HepG2 (cell line): Measurements from ENCODE around the gene LEMD1. TPM values are rescaled to one million over a fixed set of nuclear protein-coding genes. Genes with fewer than 3 reads are reported as not detected.

Source experiments
- ATAC-seq: fragments of 200-7000 bp; cut with Tn5 transposase; 3 replicates; pipeline ENCODE4 v1.9.1; 2020; ENCODE audit warnings: mild to moderate bottlenecking, moderate library complexity
- BruUV-seq: library from RNA; stranded (reverse); fragments of 400-500 nt; replicated peaks from 2 replicates; lab custom pipeline; 2021; lab: Mats Ljungman, UMichigan
- CTCF ChIA-PET: fragments of 300-600 bp; formaldehyde crosslinking; extraction: SDS; loops from one replicate; lab custom pipeline; 2021; ENCODE audit warnings: low total read pairs, inconsistent platforms, low intra/inter-chr PET ratio; lab: Yijun Ruan, JAX
- POLR2A ChIA-PET: fragments of 350-600 bp; sonication (Branson Sonifier 250); formaldehyde crosslinking; loops from one replicate; lab custom pipeline; 2020; ENCODE audit warnings: antibody characterized with exemption, inconsistent platforms; lab: Yijun Ruan, JAX
- DNase-seq: peaks from one replicate; pipeline ENCODE4 v3.0.0-alpha.2; 2015; ENCODE audit warnings: low spot score
- FAIRE-seq: peaks from 3 replicates; lab custom pipeline; 2011; peaks lifted over from hg19 to GRCh38; lab: Jason Lieb, UNC
- H2AFZ ChIP-seq: one replicate; pipeline ENCODE4 v1.6.1; 2011; ENCODE audit warnings: low read length, inconsistent platforms
- H3K27ac ChIP-seq: fragments of 300-600 bp; 3 replicates; pipeline ENCODE4 v1.8.0; 2011; ENCODE audit warnings: mixed run types, mild to moderate bottlenecking, mixed read lengths, low read length, inconsistent platforms; ENCODE audit not compliant: insufficient read depth; ENCODE audit errors: extremely low read length
- H3K27me3 ChIP-seq, 2 experiments: fragments of 200-600 bp in 1 of 2; 2 replicates in 1 of 2; 3 replicates in 1 of 2; pipeline versions ENCODE4 v1.6.0 to v1.8.0; 2011; ENCODE audit warnings: low read length in 2 of 2, mild to moderate bottlenecking in 2 of 2, moderate library complexity in 2 of 2, inconsistent platforms in 1 of 2; ENCODE audit not compliant: insufficient read depth in 2 of 2, control insufficient read depth in 1 of 2
- H3K36me3 ChIP-seq, 2 experiments: fragments of 200-600 bp in 1 of 2; replicated peaks in 1 of 2; 2 replicates in 1 of 2; 3 replicates in 1 of 2; pipeline versions ENCODE4 v1.5.1 to v1.8.0; 2011; ENCODE audit warnings: low read length in 2 of 2, inconsistent platforms in 1 of 2; ENCODE audit not compliant: insufficient read depth in 2 of 2, control insufficient read depth in 1 of 2
- H3K4me1 ChIP-seq: 2 replicates; pipeline ENCODE4 v1.5.1; 2012; ENCODE audit warnings: low read length, inconsistent platforms; ENCODE audit not compliant: insufficient read depth
- H3K4me2 ChIP-seq: 2 replicates; pipeline ENCODE4 v1.6.0; 2011; ENCODE audit warnings: low read depth, low read length, inconsistent platforms
- H3K4me3 ChIP-seq, 3 experiments: fragments of 200-600 bp in 1 of 3; sonication (generic), shearing (Covaris generic) in 1 of 3; replicated peaks in 1 of 3; 2 replicates each; pipeline ENCODE4 v1.5.1; 2011 to 2016; ENCODE audit warnings: low read length in 3 of 3, inconsistent platforms in 2 of 3, low read depth in 2 of 3, mild to moderate bottlenecking in 2 of 3, control low read depth in 1 of 3, mixed read lengths in 1 of 3; ENCODE audit not compliant: insufficient read depth in 1 of 3
- H3K79me2 ChIP-seq: one replicate; pipeline ENCODE4 v1.6.1; 2011; ENCODE audit warnings: low read length, inconsistent platforms; ENCODE audit not compliant: insufficient read depth
- H3K9ac ChIP-seq: 2 replicates; pipeline ENCODE4 v1.6.0; 2011; ENCODE audit warnings: mild to moderate bottlenecking, low read depth, low read length, inconsistent platforms; ENCODE audit not compliant: insufficient read depth
- H3K9me3 ChIP-seq: 2 replicates; pipeline ENCODE4 v1.5.1; 2012; ENCODE audit warnings: mild to moderate bottlenecking, low read length
- H4K20me1 ChIP-seq: 2 replicates; pipeline ENCODE4 v1.6.0; 2011; ENCODE audit warnings: inconsistent platforms, mild to moderate bottlenecking, low read length, moderate library complexity; ENCODE audit not compliant: insufficient read depth
- ATF7-NPFF ChIP-seq: sonication (generic); formaldehyde crosslinking; IDR thresholded peaks from 2 replicates; pipeline ENCODE4 v1.8.1; 2023; ENCODE audit warnings: mild to moderate bottlenecking, low read depth, missing genetic modification reagents, moderate library complexity
- HDAC6 ChIP-seq: fragments of 200-600 bp; sonication (generic); IDR thresholded peaks from 2 replicates; pipeline ENCODE4 v1.7.0; 2017; ENCODE audit warnings: mild to moderate bottlenecking, antibody characterized with exemption, low read length, low read depth
- MZF1 ChIP-seq: sonication (generic); formaldehyde crosslinking; IDR thresholded peaks from 2 replicates; pipeline ENCODE4 v1.8.1; 2023; ENCODE audit warnings: mild to moderate bottlenecking, missing genetic modification reagents, borderline replicate concordance
- PTBP1 ChIP-seq: fragments of 200-400 bp; formaldehyde crosslinking; IDR thresholded peaks from 2 replicates; pipeline ENCODE4 v1.6.1; 2018; ENCODE audit warnings: low read length, low read depth; ENCODE audit not compliant: poor library complexity, severe bottlenecking
- SALL2 ChIP-seq: sonication (generic); formaldehyde crosslinking; IDR thresholded peaks from 2 replicates; pipeline ENCODE4 v1.8.1; 2023; ENCODE audit warnings: mild to moderate bottlenecking, missing genetic modification reagents, inconsistent platforms
- ZNF253 ChIP-seq: sonication (generic); formaldehyde crosslinking; IDR thresholded peaks from 2 replicates; pipeline ENCODE4 v1.8.0; 2022; ENCODE audit warnings: mild to moderate bottlenecking, missing genetic modification reagents, borderline replicate concordance
- ZNF350 ChIP-seq: sonication (generic); formaldehyde crosslinking; IDR thresholded peaks from 2 replicates; pipeline ENCODE4 v1.4.0; 2020; ENCODE audit warnings: mild to moderate bottlenecking, low read depth, missing genetic modification reagents, borderline replicate concordance
- ZNF563 ChIP-seq: sonication (generic); formaldehyde crosslinking; IDR thresholded peaks from 2 replicates; pipeline ENCODE4 v1.8.0; 2022; ENCODE audit warnings: mild to moderate bottlenecking, moderate library complexity, missing genetic modification reagents
- in situ Hi-C: cut with HindIII; loops from 2 replicates; pipeline ENCODE4 v1.10.0; 2017; ENCODE audit warnings: low pct_unique_long_range_greater_than_20kb; ENCODE audit not compliant: extremely low pct_ligation_motif_present
- intact Hi-C: fragments of 100-400 bp; cut with micrococcal nuclease; formaldehyde crosslinking; loops from one replicate; pipeline ENCODE4 v1.10.0; 2022; ENCODE audit not compliant: unreplicated experiment
- polyA plus RNA-seq, 8 experiments: library from polyadenylated mRNA; depleted of rRNA in 3 of 8; stranded (reverse) in 7 of 8; unstranded in 1 of 8; fragments of >200 nt; fragmentation: Illumina TruSeq in 4 of 8; extraction: Trizol in 4 of 8; gene quantifications; 2 replicates each; pipeline versions ENCODE4 v1.2.1 to v1.2.3, GENCODE V29; 2011 to 2016; ENCODE audit warnings: low read depth in 4 of 8, missing spikeins in 1 of 8, mixed read lengths in 1 of 8; ENCODE audit not compliant: insufficient read depth in 1 of 8
- total RNA-seq, 5 experiments: library from RNA; depleted of rRNA; stranded (reverse); fragments of >200 nt; fragmentation: Illumina TruSeq; extraction: Trizol; gene quantifications; 2 replicates each; pipeline ENCODE4 v1.2.3, GENCODE V29; 2016; ENCODE audit warnings: low read depth in 1 of 5
- TF ChIP-seq, protein P1 (sequence below), 2 experiments: sonication (generic) in 1 of 2; formaldehyde crosslinking in 1 of 2; IDR thresholded peaks; 2 replicates each; pipeline versions ENCODE4 v1.6.1 to v1.9.0; 2014 to 2022; ENCODE audit warnings: antibody characterized with exemption in 1 of 2, borderline replicate concordance in 1 of 2, inconsistent platforms in 1 of 2, low read depth in 1 of 2, missing genetic modification reagents in 1 of 2
- TF ChIP-seq, protein P2 (sequence below): sonication (generic); formaldehyde crosslinking; IDR thresholded peaks from 2 replicates; pipeline ENCODE4 v1.5.0; 2020; ENCODE audit warnings: mild to moderate bottlenecking, low read depth, missing genetic modification reagents, borderline replicate concordance
- TF ChIP-seq, protein P3 (sequence below): sonication (generic); formaldehyde crosslinking; IDR thresholded peaks from 2 replicates; pipeline ENCODE4 v1.4.0; 2020; ENCODE audit warnings: mild to moderate bottlenecking, missing genetic modification reagents, borderline replicate concordance
- TF ChIP-seq, protein P4 (sequence below): sonication (generic); formaldehyde crosslinking; IDR thresholded peaks from 2 replicates; pipeline ENCODE4 v1.4.0; 2020; ENCODE audit warnings: mild to moderate bottlenecking, missing genetic modification reagents

Gene LEMD1
- total and polyA plus RNA-seq, 2 of the 13 experiments (the other 11 are each of a cell fraction or from before 2014, with no cell fraction given) = 1.4 to 2.3 TPM

DNA sequence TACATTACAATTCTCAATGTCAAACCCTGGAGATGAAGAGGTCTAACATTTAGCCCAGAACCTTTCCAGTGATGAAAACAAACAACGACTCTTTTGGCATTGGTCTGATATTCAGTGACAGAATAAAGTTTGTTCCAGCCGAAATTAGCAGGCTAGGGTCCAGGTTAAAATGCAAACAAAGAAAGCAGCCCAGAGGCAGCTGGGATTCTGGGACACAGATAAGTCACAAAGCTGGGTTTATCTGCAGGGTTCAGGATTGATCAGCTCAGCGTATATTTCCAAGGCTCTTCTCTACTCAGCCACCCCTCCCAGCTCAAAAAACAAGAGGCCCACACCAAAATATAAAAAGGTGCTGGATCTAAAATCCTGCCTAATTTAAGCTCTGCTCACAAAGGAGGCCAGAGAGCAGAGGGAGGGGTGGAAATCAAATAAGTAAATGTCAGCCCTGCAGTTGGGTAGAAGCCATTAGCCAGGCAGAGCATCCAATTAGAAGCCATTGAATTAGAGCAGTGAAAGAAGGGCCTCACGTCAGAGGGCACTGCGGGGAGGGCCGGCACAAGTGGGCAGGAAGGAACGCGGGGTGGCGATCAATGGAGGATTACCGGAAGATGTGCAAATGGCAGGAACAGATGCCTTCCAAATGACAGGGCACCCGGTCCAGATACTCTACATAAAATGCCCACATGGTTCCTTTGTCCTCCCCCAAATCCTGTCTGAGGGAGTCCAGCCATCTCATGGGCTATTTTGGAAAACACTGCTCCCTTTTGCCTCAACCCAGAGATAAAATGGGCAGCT is 61.9 kb downstream of the LEMD1 start (continued):
- TF ChIP-seq, protein P1, sequence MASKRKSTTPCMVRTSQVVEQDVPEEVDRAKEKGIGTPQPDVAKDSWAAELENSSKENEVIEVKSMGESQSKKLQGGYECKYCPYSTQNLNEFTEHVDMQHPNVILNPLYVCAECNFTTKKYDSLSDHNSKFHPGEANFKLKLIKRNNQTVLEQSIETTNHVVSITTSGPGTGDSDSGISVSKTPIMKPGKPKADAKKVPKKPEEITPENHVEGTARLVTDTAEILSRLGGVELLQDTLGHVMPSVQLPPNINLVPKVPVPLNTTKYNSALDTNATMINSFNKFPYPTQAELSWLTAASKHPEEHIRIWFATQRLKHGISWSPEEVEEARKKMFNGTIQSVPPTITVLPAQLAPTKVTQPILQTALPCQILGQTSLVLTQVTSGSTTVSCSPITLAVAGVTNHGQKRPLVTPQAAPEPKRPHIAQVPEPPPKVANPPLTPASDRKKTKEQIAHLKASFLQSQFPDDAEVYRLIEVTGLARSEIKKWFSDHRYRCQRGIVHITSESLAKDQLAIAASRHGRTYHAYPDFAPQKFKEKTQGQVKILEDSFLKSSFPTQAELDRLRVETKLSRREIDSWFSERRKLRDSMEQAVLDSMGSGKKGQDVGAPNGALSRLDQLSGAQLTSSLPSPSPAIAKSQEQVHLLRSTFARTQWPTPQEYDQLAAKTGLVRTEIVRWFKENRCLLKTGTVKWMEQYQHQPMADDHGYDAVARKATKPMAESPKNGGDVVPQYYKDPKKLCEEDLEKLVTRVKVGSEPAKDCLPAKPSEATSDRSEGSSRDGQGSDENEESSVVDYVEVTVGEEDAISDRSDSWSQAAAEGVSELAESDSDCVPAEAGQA (IDR thresholded peaks at IDR 0.05; ENCODE audit: low read depth) = no peak
- TF ChIP-seq, protein P1 (CRISPR knock-in tag; IDR thresholded peaks at IDR 0.05; ENCODE audit: borderline replicate concordance) = no peak
- TF ChIP-seq ATF7-NPFF (CRISPR knock-in tag) = no peak

DNA sequence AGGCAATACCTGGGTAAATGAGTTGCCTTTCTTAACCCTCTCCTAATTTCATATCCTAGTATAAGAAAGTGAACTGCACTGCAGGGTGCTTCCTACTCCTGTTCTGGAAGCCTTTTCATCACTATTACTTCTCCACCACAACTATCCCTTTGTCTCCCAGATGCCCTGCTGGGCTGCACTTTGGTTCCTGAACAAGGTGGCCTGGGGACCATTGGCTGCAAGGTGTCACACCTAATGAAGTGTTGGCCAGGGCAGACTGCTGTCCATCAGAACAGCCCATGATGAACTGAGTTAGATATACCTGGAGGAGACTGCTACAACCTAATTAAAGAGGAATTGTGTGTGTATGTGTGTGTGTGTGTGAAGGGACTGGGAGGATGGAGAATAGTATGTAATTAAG is 63.3 kb downstream of the LEMD1 start:
- intact Hi-C loops = no loop called here
- H3K27me3 ChIP-seq = peaks cover 0 to 30% of the 10 kb centered on the region in 2 experiments; a peak in 2 of 5 replicates
- CTCF ChIA-PET = no interaction called here

More for the DNA sequence above, 63.3 kb downstream of the LEMD1 start:
- DNase-seq = no peak
- TF ChIP-seq, protein P2, sequence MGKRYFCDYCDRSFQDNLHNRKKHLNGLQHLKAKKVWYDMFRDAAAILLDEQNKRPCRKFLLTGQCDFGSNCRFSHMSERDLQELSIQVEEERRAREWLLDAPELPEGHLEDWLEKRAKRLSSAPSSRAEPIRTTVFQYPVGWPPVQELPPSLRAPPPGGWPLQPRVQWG = no peak
- TF ChIP-seq ZNF350 (CRISPR knock-in tag) = no peak
- TF ChIP-seq, protein P3, sequence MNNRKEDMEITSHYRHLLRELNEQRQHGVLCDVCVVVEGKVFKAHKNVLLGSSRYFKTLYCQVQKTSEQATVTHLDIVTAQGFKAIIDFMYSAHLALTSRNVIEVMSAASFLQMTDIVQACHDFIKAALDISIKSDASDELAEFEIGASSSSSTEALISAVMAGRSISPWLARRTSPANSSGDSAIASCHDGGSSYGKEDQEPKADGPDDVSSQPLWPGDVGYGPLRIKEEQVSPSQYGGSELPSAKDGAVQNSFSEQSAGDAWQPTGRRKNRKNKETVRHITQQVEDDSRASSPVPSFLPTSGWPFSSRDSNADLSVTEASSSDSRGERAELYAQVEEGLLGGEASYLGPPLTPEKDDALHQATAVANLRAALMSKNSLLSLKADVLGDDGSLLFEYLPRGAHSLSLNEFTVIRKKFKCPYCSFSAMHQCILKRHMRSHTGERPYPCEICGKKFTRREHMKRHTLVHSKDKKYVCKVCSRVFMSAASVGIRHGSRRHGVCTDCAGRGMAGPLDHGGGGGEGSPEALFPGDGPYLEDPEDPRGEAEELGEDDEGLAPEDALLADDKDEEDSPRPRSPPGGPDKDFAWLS (CRISPR knock-in tag) = no peak
- no peak for TF ChIP-seq SALL2
- no peak for TF ChIP-seq HDAC6
- no peak for TF ChIP-seq ZNF563 (CRISPR knock-in tag)
- no peak for TF ChIP-seq MZF1 (CRISPR knock-in tag)
- no peak for TF ChIP-seq PTBP1
- TF ChIP-seq ZNF253 (CRISPR knock-in tag) = no peak
- TF ChIP-seq, protein P4, sequence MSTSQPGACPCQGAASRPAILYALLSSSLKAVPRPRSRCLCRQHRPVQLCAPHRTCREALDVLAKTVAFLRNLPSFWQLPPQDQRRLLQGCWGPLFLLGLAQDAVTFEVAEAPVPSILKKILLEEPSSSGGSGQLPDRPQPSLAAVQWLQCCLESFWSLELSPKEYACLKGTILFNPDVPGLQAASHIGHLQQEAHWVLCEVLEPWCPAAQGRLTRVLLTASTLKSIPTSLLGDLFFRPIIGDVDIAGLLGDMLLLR (CRISPR knock-in tag) = no peak
- TF ChIP-seq, all 625 proteins: peak for 0
- Histone ChIP-seq H3K36me3 (no peaks in the 10 kb centered on the region), H3K79me2 (no peaks in the 10 kb centered on the region), H3K9ac (no peak overlapping the region), H3K4me1 (no peaks in the 10 kb centered on the region), H3K9me3 (no peaks in the 10 kb centered on the region), H3K4me3 (no peak overlapping the region), H4K20me1 (no peaks in the 10 kb centered on the region), H2AFZ (no peak overlapping the region), H3K27ac (no peak overlapping the region), H3K4me2 (no peak overlapping the region)
- in situ Hi-C loops = no loop called here
- POLR2A ChIA-PET = no interaction called here
- no peak for FAIRE-seq
- BruUV-seq = no TSS peak
- no peak for ATAC-seq
